HepG2 (cell line): Measurements from ENCODE around the gene MARCHF2. TPM values are rescaled to one million over a fixed set of nuclear protein-coding genes. Genes with fewer than 3 reads are reported as not detected.

Source experiments
- AHDC1 ChIP-seq: sonication (generic); formaldehyde crosslinking; IDR thresholded peaks from 2 replicates; pipeline ENCODE4 v1.5.1; 2020; ENCODE audit warnings: mild to moderate bottlenecking, missing genetic modification reagents, borderline replicate concordance
- ELK4 ChIP-seq: sonication (generic); formaldehyde crosslinking; IDR thresholded peaks from 2 replicates; pipeline ENCODE4 v1.9.0; 2021; ENCODE audit warnings: missing genetic modification reagents, borderline replicate concordance
- GATAD2A ChIP-seq: IDR thresholded peaks from 2 replicates; pipeline ENCODE4 v1.6.1; 2016
- HES4 ChIP-seq: sonication (generic); formaldehyde crosslinking; IDR thresholded peaks from 2 replicates; pipeline ENCODE4 v1.9.0; 2021; ENCODE audit warnings: mild to moderate bottlenecking, missing genetic modification reagents, borderline replicate concordance
- IKZF5 ChIP-seq: IDR thresholded peaks from 2 replicates; pipeline ENCODE4 v1.6.1; 2018; ENCODE audit warnings: missing genetic modification reagents, mild to moderate bottlenecking, missing compliant biosample characterization
- JUNB ChIP-seq: sonication (generic); formaldehyde crosslinking; IDR thresholded peaks from 2 replicates; pipeline ENCODE4 v1.8.0; 2022; ENCODE audit warnings: missing genetic modification reagents, mild to moderate bottlenecking, borderline replicate concordance
- MIER2 ChIP-seq: IDR thresholded peaks from 2 replicates; pipeline ENCODE4 v1.6.1; 2016; ENCODE audit warnings: missing biosample characterization, missing genetic modification reagents
- NCOA1 ChIP-seq: sonication (generic); formaldehyde crosslinking; IDR thresholded peaks from 2 replicates; pipeline ENCODE4 v1.9.0; 2021; ENCODE audit warnings: missing genetic modification reagents
- PHF21A ChIP-seq: sonication (generic); formaldehyde crosslinking; IDR thresholded peaks from 2 replicates; pipeline ENCODE4 v1.5.0; 2020; ENCODE audit warnings: mild to moderate bottlenecking, missing genetic modification reagents
- RXRA ChIP-seq: sonication (generic); formaldehyde crosslinking; IDR thresholded peaks from 2 replicates; pipeline ENCODE4 v1.5.1; 2020; ENCODE audit warnings: missing genetic modification reagents
- RXRB ChIP-seq: IDR thresholded peaks from 2 replicates; pipeline ENCODE4 v1.6.1; 2016; ENCODE audit warnings: borderline replicate concordance, missing genetic modification reagents, missing compliant biosample characterization
- SNAPC2 ChIP-seq: sonication (generic); formaldehyde crosslinking; IDR thresholded peaks from 2 replicates; pipeline ENCODE4 v1.8.1; 2022; ENCODE audit warnings: mild to moderate bottlenecking, missing genetic modification reagents
- STAT5B ChIP-seq: sonication (generic); formaldehyde crosslinking; IDR thresholded peaks from 2 replicates; pipeline ENCODE4 v1.4.0; 2020; ENCODE audit warnings: missing genetic modification reagents
- TBX2 ChIP-seq: sonication (generic); formaldehyde crosslinking; IDR thresholded peaks from 2 replicates; pipeline ENCODE4 v1.5.0; 2020; ENCODE audit warnings: missing genetic modification reagents, mild to moderate bottlenecking, borderline replicate concordance
- ZBTB34 ChIP-seq: sonication (generic); formaldehyde crosslinking; IDR thresholded peaks from 2 replicates; pipeline ENCODE4 v1.8.0; 2022; ENCODE audit warnings: mild to moderate bottlenecking, missing genetic modification reagents
- ZBTB7A ChIP-seq: sonication (generic); formaldehyde crosslinking; IDR thresholded peaks from 2 replicates; pipeline ENCODE4 v1.8.0; 2022; ENCODE audit warnings: mild to moderate bottlenecking, missing genetic modification reagents
- ZBTB7B ChIP-seq: sonication (generic); formaldehyde crosslinking; IDR thresholded peaks from 2 replicates; pipeline ENCODE4 v1.4.0; 2020; ENCODE audit warnings: missing genetic modification reagents
- ZNF484 ChIP-seq: sonication (generic); formaldehyde crosslinking; IDR thresholded peaks from 2 replicates; pipeline ENCODE4 v1.5.1; 2020; ENCODE audit warnings: mild to moderate bottlenecking, low read depth, missing genetic modification reagents, borderline replicate concordance
- ZNF556 ChIP-seq: sonication (generic); formaldehyde crosslinking; IDR thresholded peaks from 2 replicates; pipeline ENCODE4 v1.4.0; 2020; ENCODE audit warnings: mild to moderate bottlenecking, missing genetic modification reagents, borderline replicate concordance
- polyA plus RNA-seq, 8 experiments: library from polyadenylated mRNA; depleted of rRNA in 3 of 8; stranded (reverse) in 7 of 8; unstranded in 1 of 8; fragments of >200 nt; fragmentation: Illumina TruSeq in 4 of 8; extraction: Trizol in 4 of 8; gene quantifications; 2 replicates each; pipeline versions ENCODE4 v1.2.1 to v1.2.3, GENCODE V29; 2011 to 2016; ENCODE audit warnings: low read depth in 4 of 8, missing spikeins in 1 of 8, mixed read lengths in 1 of 8; ENCODE audit not compliant: insufficient read depth in 1 of 8
- total RNA-seq, 5 experiments: library from RNA; depleted of rRNA; stranded (reverse); fragments of >200 nt; fragmentation: Illumina TruSeq; extraction: Trizol; gene quantifications; 2 replicates each; pipeline ENCODE4 v1.2.3, GENCODE V29; 2016; ENCODE audit warnings: low read depth in 1 of 5

The MARCHF2 gene
- total and polyA plus RNA-seq, 2 of the 13 experiments (the other 11 are each of a cell fraction or from before 2014, with no cell fraction given), result 12.7 to 13.0 TPM

GRCh38 chr19:8421484-8422461 is 8.7 kb downstream of the MARCHF2 start (continued):
- peak; percentile 36; the same call in 1 of the 2 replicates for TF ChIP-seq ZNF556 (CRISPR knock-in tag)
- peak; percentile 86; the same call in 1 of the 2 replicates for TF ChIP-seq TBX2
- peak; percentile 73 for TF ChIP-seq GATAD2A (CRISPR knock-in tag)
- 0 out of 2 replicates have a peak, but pooled peaks have one; percentile 29 for TF ChIP-seq HES4 (CRISPR knock-in tag)
- TF ChIP-seq NCOA1 (CRISPR knock-in tag), result no peak
- peak; percentile 48; the same call in 1 of the 2 replicates for TF ChIP-seq ZBTB34 (CRISPR knock-in tag)
- peak; percentile 11; the same call in 1 of the 2 replicates for TF ChIP-seq IKZF5
- no peak for TF ChIP-seq ELK4
- TF ChIP-seq AHDC1, result 0 out of 2 replicates have a peak, but pooled peaks have one; percentile 68
- peak; percentile 47 for TF ChIP-seq RXRB
- TF ChIP-seq ZBTB7A (CRISPR knock-in tag), result no peak
- 0 out of 2 replicates have a peak, but pooled peaks have one; percentile 50 for TF ChIP-seq PHF21A (CRISPR knock-in tag)
- no peak for TF ChIP-seq JUNB (CRISPR knock-in tag)
- TF ChIP-seq SNAPC2 (CRISPR knock-in tag), result 0 out of 2 replicates have a peak, but pooled peaks have one; percentile 52
- TF ChIP-seq STAT5B (CRISPR knock-in tag), result no peak
- TF ChIP-seq RXRA, result peak; percentile 77; the same call in 1 of the 2 replicates
- TF ChIP-seq ZNF484, result no peak
- 0 out of 2 replicates have a peak, but pooled peaks have one; percentile 31 for TF ChIP-seq ZBTB7B (CRISPR knock-in tag)
- no peak for TF ChIP-seq MIER2 (CRISPR knock-in tag)
